AG09309 (cell line): Measurements from ENCODE around the gene ATP6V0D1.

Source experiments
- DNase-seq: peaks from one replicate; pipeline ENCODE4 v3.0.0-alpha.2; 2010; ENCODE audit warnings: low read depth
- H3K4me3 ChIP-seq: 2 replicates; pipeline ENCODE4 v1.5.1; 2011; ENCODE audit warnings: mild to moderate bottlenecking, low read depth, low read length, moderate library complexity; ENCODE audit not compliant: control insufficient read depth
- CTCF ChIP-seq: IDR thresholded peaks from 2 replicates; pipeline ENCODE4 v1.5.1; 2011; ENCODE audit warnings: mild to moderate bottlenecking, low read depth, low read length, inconsistent platforms; ENCODE audit not compliant: insufficient read depth, control insufficient read depth; ENCODE audit errors: missing control alignments

The ATP6V0D1 gene

GRCh38 chr16:67460961-67461360, 20.0 kb downstream of the ATP6V0D1 start:
- no peak overlapping the region for H3K4me3 ChIP-seq
- no peak for TF ChIP-seq CTCF
- no peak for DNase-seq

- no peak for TF ChIP-seq CTCF
- DNase-seq = no peak
- no peak overlapping the region for H3K4me3 ChIP-seq
These were observed 20.8 kb downstream of the ATP6V0D1 start for GRCh38 chr16:67460168-67460567.

GRCh38 chr16:67459861-67460150, 21.2 kb downstream of the ATP6V0D1 start:
- DNase-seq = no peak
- TF ChIP-seq CTCF = no peak
- no peak overlapping the region for H3K4me3 ChIP-seq

GRCh38 chr16:67459066-67459860, 21.7 kb downstream of the ATP6V0D1 start:
- no peak for TF ChIP-seq CTCF
- DNase-seq = no peak
- H3K4me3 ChIP-seq = no peak overlapping the region

GRCh38 chr16:67458121-67458641, 22.8 kb downstream of the ATP6V0D1 start:
- no peak for TF ChIP-seq CTCF
- H3K4me3 ChIP-seq = no peak overlapping the region
- no peak for DNase-seq

GRCh38 chr16:67457611-67458010, 23.3 kb downstream of the ATP6V0D1 start:
- no peak for DNase-seq
- no peak overlapping the region for H3K4me3 ChIP-seq
- TF ChIP-seq CTCF = no peak
